ENCODE results near the gene DYSF.

Gene DYSF

DNA sequence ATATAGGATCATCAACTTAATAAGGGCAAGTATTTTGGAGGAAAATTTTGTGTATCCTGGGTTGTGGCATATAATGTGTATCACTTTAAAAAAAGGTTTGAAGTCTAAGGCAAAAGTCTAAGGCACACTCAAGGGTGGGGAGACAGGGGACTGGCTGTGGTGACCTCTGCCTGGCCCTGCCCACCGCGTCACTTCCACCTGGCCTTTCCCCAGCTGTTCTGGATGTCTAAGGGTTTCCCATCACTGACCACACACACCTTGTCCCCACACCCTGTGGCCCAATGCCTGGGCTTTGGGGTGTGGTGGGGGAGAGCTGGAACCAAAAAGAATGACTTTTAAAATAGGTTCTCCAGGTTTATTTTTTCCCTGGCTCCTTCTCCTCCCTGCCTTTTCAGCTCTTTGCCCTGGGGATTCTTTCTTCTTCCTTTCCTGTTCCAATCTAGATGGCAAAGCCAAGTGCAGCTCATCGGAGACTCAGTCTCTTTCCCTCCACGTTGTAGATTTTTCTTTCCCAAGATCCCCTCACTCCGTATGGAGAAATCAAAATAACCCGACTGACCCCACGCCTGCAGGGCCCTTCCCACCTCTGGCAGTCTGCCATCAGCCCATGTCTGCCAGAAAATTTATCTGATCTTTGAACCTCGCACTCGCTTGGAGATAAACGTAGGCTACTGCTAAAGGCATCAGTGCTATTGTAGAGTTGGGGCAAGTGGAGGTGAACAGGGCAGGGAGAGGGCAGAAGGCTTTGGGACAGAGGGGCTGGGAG lies 257.2 kb downstream of the DYSF start:
- no peak for DNase-seq (ENCODE audit: low read depth)
- H3K4me3 ChIP-seq (ENCODE audit: low read depth, low read length) = no peak overlapping the region
- TF ChIP-seq, protein P1, sequence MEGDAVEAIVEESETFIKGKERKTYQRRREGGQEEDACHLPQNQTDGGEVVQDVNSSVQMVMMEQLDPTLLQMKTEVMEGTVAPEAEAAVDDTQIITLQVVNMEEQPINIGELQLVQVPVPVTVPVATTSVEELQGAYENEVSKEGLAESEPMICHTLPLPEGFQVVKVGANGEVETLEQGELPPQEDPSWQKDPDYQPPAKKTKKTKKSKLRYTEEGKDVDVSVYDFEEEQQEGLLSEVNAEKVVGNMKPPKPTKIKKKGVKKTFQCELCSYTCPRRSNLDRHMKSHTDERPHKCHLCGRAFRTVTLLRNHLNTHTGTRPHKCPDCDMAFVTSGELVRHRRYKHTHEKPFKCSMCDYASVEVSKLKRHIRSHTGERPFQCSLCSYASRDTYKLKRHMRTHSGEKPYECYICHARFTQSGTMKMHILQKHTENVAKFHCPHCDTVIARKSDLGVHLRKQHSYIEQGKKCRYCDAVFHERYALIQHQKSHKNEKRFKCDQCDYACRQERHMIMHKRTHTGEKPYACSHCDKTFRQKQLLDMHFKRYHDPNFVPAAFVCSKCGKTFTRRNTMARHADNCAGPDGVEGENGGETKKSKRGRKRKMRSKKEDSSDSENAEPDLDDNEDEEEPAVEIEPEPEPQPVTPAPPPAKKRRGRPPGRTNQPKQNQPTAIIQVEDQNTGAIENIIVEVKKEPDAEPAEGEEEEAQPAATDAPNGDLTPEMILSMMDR (IDR thresholded peaks at IDR 0.05; ENCODE audit: low read depth, low read length, missing control alignments) = no peak

DNA sequence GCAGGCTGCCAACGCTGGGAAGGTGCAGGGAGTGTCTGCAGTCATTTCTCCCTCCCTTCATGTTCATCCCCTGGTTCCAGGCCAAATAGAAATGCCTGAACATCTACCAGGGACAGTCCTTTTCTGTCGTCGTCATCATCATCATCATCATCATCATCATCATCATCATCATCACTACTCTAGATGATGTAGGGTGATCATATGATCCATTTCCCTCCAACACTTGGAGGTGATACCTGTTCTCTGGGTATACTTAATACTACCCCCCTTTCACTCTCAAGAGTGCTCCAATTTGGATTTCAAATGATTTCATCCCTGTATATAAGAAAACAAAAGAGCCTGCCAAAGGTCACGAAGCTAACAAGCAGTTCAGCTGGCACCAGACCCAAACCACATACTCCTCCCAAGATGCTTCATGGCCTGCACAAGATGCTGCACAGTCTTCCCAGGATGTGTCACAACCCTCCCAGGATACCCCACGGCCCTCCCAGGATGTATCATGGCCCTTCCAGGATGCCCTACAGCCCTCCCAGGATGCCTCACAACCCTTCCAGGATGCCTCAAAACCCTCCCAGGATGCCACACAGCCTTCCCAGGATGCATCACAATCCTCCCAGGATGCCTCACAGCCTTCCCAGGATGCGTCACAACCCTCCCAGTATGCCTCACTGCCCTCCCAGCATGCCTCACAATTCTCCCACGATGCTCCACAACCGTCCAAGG lies 257.9 kb downstream of the DYSF start:
- H3K4me3 ChIP-seq (ENCODE audit: low read depth, low read length) = no peak overlapping the region
- no peak for DNase-seq (ENCODE audit: low read depth)
- TF ChIP-seq, protein P1 (IDR thresholded peaks at IDR 0.05; ENCODE audit: low read depth, low read length, missing control alignments) = no peak

DNA sequence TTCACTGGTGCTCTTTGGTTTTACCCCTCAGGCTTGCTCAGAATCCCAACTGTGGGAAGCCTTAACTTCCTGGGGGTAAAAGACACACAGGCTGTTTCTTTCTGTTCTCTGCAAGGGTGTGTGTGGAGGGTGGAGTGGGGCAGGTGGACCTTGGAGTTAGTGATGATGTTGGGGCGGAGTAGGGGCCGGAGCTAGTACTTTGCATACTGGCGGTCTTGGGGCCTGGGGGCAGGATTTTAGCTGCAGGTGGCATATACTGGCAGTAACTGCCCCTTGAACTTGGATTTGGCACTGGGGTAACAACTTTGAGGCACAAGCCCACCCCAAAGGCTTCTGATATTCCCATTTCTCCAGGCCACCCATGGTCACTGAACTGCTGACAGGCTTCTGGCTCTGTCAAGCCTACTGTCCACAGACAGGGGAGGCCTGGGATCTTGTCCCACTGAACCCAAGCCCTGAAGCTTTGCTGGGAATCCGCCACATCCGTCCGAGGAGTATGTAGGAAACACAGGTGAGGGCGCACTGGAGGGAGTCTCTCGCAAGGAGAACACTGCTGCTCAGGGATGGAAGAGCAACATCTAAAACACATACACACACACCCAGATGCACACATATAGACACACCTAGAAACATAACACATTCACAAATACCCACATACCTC lies 258.9 kb downstream of the DYSF start:
- no peak for DNase-seq (ENCODE audit: low read depth)
- no peak overlapping the region for H3K4me3 ChIP-seq (ENCODE audit: low read depth, low read length)
- TF ChIP-seq, protein P1 (IDR thresholded peaks at IDR 0.05; ENCODE audit: low read depth, low read length, missing control alignments) = no peak

DNA sequence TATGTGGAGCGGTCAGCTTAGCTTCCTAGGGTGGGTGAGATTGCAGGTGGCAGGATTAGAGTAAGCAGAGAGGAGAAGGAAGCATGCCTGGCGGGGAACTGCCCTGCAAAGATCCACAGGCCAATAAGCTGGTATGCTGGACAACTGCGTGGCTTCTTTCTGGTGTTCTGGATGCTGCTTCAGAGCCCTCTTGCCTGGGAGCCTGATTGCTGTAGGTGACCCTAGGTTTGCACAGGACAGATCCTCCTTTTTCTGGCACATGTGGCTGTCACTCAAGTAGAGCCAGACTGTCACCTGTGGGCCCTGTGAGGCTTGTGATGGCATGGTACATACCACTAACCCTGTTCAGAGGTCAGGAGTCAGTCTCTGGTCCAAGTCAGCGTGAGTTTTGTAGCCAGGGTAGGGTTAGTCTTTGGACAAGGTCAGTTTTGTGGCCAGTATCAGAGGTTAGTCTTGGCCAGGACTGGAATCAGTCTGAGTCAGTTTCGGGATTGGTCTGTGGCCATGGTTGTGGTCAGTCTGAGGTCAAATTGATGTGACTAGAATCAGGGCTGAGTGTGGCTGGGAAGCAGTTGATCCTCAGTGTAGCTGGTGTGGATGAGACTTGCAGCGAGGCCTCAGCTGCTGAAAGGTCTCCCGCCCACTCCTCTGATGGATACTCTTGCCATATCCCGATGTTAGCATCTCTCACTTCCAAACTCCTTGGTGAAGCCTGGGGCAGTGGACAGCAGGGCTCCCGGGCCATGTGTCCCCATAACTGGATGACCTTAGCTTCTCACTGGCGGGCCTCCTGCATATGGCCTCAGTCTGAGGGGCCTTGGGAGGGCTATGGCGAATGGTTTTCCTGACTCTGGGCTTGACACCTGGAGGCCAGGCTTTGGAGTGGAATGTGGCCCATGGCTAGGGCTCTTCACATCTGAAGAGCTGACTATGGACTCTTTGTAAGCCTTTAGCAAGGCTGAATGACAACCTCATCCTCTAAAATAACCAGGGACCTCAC lies 260.5 kb downstream of the DYSF start:
- H3K4me3 ChIP-seq (ENCODE audit: low read depth, low read length) = no peak overlapping the region
- TF ChIP-seq, protein P1 (IDR thresholded peaks at IDR 0.05; ENCODE audit: low read depth, low read length, missing control alignments) = no peak
- DNase-seq (ENCODE audit: low read depth) = no peak

DNA sequence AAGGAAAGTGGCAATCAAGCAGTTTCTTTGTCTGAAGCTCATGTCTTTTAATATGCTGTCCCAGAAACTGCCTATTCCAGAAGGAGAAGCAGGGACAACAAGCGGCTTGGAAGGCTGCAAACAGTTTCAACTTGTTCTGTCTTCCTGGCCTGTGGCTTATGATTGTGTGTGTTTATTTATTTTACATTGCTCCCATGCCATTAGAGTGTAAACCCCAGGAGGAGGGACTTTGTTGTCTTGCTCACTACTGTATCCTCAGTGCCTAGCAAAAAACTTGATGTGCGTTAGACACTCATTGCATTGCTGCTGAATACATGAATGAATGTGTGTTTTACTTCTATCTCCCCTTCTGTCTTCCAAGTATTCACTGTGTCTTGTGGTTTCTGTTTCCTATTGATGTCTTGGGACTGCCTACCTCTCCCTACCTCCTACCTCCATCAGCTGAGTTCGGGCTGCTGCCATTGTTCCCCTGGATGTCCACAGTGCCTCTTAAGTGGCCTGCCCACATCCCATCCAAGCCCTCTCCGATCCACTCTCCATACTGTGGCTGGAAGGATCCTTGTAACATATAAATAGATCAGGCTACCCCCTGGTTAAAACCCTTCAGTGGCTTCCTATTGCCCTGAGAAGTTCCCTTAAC lies 261.4 kb downstream of the DYSF start:
- TF ChIP-seq, protein P1 (IDR thresholded peaks at IDR 0.05; ENCODE audit: low read depth, low read length, missing control alignments) = no peak
- no peak for DNase-seq (ENCODE audit: low read depth)
- H3K4me3 ChIP-seq (ENCODE audit: low read depth, low read length) = no peak overlapping the region

DNA sequence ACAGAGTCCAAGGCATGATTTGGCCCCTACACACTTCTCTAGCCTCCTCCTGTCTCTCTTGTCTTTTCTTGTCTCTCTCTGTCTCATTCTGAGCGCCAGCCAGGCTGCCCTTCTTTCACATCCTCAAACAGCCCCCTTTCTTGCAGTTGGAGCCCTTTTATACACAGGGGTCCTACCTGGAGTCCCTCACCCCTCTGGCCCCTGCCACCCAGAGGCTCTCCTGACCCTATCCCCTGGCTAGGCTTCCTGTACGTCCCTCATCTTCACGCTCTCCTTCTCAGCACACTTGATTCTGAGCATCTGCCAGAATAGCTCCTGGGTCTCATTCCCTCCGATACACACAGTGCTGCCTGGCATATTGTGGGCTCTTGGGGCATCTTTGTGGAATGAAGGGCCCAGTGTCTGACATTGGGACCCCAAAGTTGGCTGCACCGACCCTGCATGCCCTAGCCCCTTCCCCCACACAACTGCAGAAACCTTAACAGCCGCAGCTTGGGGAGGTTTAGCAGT lies 261.9 kb downstream of the DYSF start:
- H3K4me3 ChIP-seq (ENCODE audit: low read depth, low read length) = no peak overlapping the region
- TF ChIP-seq, protein P1 (IDR thresholded peaks at IDR 0.05; ENCODE audit: low read depth, low read length, missing control alignments) = no peak
- no peak for DNase-seq (ENCODE audit: low read depth)
